GM04504 (cell line): ENCODE data around the gene PPP1R14C.

ENCODE experiments used
- DNase-seq: peaks from one replicate; pipeline ENCODE4 v3.0.0-alpha.2; 2012; ENCODE audit warnings: low read depth

The PPP1R14C gene

GRCh38 chr6:150296890-150297289 lies 154.0 kb downstream of the PPP1R14C start:
- DNase-seq, result no peak

GRCh38 chr6:150297327-150298029 lies 154.6 kb downstream of the PPP1R14C start:
- no peak for DNase-seq

GRCh38 chr6:150298030-150298380 lies 155.2 kb downstream of the PPP1R14C start:
- no peak for DNase-seq

- DNase-seq, result no peak
Observed at GRCh38 chr6:150298676-150299075, 155.8 kb downstream of the PPP1R14C start.
